ENCODE results near the gene DENND1A.

DNA sequence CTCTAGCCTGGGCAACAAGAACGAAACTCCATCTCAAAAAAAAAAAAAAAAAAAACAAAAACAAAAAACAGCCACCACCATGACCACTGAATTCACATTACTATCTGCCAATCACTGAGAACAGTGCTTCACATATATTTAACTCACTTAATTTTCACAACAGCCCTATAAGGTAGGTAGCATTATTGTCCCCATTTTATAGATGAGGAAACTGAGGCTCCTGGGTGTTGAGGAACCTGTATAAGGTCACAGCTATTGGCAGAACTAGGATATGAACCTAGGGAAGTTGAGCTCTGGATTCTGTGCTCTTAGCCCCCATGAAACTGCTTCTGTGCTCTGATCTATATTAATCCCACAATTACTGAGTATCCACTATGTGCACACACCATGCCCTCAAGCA, 290.2 kb downstream of the DENND1A start:
- TF ChIP-seq CTCF (IDR thresholded peaks at IDR 0.05): no peak
- no peak for TF ChIP-seq POLR2A (IDR thresholded peaks at IDR 0.05)
- no peak for TF ChIP-seq POLR2AphosphoS5 (IDR thresholded peaks at IDR 0.05)
